Panc1 (cell line): ENCODE data around the gene LRFN2.

Experiments
- POLR2AphosphoS5 ChIP-seq: IDR thresholded peaks from 2 replicates; pipeline ENCODE4 v1.6.1; 2012; ENCODE audit warnings: mild to moderate bottlenecking, low read depth, low read length, moderate library complexity
- SIN3A ChIP-seq: IDR thresholded peaks from 2 replicates; pipeline ENCODE4 v1.6.1; 2012; ENCODE audit warnings: low read depth, mild to moderate bottlenecking, low read length, moderate library complexity, borderline replicate concordance; ENCODE audit not compliant: insufficient read depth
- TF ChIP-seq, protein P1 (sequence below): fragments of 450-650 bp; IDR thresholded peaks from 2 replicates; pipeline ENCODE4 v1.5.1; 2017; ENCODE audit warnings: mild to moderate bottlenecking

DNA sequence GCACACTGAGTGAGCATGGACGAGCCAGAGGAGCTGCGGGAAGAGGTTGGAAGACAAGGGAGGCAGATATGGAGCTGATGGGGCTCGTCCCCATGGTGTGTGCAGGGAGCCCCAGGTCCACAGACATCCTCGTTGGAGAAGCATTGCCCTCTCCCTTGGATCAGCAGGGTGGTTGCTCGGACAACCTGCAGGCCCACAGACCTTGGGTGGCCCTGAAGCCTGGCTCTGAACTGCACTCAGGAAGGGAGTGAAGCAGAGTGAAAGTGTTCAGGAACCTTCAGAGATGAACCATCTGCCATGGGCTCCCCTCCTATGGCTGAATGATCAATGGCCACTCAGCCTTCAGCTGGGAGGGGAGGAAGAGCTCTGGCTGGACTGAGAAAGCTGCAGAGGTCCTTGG is 43.3 kb upstream of the LRFN2 start:
- TF ChIP-seq POLR2AphosphoS5, result no peak
- TF ChIP-seq, protein P1, sequence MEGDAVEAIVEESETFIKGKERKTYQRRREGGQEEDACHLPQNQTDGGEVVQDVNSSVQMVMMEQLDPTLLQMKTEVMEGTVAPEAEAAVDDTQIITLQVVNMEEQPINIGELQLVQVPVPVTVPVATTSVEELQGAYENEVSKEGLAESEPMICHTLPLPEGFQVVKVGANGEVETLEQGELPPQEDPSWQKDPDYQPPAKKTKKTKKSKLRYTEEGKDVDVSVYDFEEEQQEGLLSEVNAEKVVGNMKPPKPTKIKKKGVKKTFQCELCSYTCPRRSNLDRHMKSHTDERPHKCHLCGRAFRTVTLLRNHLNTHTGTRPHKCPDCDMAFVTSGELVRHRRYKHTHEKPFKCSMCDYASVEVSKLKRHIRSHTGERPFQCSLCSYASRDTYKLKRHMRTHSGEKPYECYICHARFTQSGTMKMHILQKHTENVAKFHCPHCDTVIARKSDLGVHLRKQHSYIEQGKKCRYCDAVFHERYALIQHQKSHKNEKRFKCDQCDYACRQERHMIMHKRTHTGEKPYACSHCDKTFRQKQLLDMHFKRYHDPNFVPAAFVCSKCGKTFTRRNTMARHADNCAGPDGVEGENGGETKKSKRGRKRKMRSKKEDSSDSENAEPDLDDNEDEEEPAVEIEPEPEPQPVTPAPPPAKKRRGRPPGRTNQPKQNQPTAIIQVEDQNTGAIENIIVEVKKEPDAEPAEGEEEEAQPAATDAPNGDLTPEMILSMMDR, result no peak
- TF ChIP-seq SIN3A, result no peak
